ENCODE results near the gene CTNNBL1.

The CTNNBL1 gene

GRCh38 chr20:37901654-37902503 lies 208.0 kb downstream of the CTNNBL1 start:
- peak in 1 of 2 experiments; percentile 22 for DNase-seq (ENCODE audit: low read depth in 2 of 2)

DNA sequence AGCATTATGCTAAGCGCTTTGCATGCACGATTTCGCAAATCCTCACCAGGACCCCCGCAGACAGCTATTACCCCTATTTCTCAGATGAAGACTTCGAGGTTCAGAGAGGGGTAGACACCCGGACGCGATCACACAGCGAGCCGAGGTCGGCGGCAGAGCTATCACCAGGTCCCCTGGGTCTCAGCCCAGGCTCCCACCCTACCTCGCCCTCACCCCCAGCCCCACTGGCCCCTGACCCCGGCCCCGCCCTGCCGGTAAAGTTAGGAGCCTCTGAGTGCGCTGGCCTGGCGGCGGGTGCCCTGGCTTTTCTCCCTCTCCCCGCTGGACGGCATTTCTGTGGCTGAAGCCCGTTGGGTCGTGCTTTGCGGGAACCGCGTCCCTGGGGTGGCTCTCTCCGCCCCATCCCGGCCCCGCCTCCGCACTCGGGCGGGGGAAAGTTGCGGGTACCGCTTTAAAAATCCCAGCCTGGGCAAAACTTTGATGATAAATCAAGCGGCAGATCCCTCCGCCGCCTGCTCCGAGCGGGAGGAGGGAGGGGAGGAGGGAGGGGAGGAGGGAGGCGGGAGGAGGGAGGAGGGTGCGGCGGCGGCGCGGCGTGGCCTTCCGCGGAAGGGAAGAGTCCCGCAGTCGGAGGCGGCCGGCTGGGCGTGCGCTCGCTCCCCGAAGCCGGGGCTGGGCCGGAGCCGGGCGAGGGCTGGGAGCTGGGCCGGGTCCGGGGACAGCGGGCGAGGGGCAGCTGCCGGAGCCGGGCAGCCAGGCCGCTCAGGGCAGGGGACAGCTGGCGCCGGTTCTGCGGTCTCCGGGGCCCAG lies 208.9 kb downstream of the CTNNBL1 start, which contains the start of gene VSTM2L:
Gene VSTM2L (plus strand): TSS at position 624 of the 810 bp plus-strand sequence. CDS start 224 bp downstream, outside the sequence.
- no peak for DNase-seq (ENCODE audit: low read depth in 2 of 2)

DNA sequence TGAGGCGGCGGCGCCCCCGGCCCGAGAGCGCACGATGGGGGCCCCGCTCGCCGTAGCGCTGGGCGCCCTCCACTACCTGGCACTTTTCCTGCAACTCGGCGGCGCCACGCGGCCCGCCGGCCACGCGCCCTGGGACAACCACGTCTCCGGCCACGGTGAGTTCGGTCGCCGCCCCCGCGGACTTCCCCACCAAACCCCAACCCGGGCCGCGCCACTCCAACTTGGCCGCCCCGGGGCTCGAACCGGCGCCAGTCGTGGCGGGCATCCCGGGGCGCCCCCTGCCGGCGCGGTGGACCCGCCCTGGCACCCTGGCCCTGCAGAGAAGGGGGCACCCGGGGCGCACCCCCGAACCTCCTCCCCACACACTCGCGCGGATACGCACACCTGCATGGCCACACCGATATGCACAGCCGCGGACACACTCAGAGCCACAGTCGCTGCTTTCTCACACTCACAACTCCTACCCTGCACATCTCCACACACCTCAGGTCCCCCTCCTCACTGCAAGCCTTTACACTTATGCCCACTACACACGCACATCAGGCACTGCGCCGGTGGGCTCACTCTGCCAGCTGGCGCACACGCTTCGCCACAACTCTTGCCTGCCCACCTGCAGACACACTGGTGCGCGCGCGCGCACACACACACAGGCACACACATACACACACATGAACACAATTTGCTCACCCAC lies 209.6 kb downstream of the CTNNBL1 start:
- no peak for DNase-seq (ENCODE audit: low read depth in 2 of 2)

DNA sequence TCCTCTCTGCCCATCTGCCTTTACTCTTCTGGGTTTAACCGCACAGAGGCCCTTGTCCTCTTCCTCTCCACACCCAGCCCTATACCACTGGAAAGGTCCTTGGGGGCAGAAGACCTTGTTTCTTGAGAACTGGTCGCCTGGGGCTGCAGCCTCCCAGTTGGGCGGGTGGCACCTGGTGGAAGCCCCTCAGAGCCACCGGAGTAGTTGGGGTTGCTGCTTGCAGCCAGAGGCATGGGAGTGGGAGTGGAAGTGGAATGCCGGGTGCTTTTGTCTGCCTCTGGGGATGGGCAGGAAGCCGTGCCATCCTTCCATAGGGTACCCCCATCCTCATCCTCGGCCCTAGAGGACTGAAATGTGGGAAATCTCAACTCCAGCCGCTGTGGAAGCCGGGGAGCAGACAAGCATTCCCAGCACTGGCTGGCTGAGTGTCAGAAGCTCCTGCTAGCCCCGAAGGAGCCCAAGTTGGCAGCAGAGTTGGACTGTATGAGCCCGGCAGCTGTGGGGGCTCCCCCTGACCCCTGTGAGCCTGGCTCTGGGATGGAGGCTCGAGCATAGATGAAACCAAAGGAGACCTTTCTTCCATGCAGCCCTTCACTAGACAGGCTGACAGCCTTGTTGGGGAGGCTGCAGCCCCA lies 210.3 kb downstream of the CTNNBL1 start:
- DNase-seq (ENCODE audit: low read depth in 2 of 2) = no peak

- DNase-seq (ENCODE audit: low read depth in 2 of 2) = no peak
These were observed 211.1 kb downstream of the CTNNBL1 start for GRCh38 chr20:37904845-37905373.

DNA sequence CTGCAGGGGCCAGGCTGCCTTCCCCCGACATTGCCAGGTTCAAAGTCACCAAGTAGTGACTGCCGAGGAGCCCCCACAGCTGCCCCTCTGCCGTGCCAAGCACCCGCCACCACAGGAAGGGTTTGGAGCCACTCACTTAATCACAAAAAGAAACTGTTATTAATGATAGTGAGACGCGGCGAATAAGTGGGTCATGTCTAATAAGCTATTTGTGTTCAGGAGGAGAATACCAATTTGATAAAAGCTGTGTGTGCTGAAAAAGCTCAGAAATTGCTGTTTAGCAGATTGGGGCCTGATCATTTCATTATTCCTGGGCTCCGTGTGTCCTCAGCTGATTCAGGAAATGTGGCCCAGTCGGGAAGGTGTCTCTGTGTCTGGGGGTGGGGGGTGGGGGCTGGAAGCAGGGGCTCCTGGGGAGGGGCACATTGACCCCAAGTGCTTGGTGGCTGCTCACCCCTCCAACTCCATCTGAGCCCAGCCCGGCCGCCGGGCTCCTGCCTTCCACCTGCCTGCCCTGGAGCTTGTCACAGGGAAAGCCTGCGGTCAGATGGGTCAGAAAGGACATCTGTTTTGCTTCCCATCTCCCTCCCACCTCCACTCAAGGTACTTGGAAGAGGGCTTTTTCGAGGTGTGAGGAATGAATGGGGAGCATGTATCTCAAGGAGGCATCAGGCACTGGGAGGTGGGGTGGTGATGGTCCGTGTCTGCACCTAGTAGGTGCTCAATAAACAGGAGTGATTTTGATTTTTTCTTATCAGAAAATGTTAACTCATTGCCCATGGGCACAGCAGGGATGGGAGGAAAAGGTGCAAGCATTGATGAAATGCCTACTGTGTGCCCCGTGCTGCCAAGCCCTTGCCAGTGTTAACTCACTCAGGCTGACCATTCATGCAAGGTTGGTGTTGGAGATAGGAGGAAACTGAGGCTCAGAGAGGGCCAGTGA lies 212.1 kb downstream of the CTNNBL1 start:
- DNase-seq (ENCODE audit: low read depth in 2 of 2) = no peak

GRCh38 chr20:37907330-37907676 lies 213.5 kb downstream of the CTNNBL1 start:
- no peak for DNase-seq (ENCODE audit: low read depth in 2 of 2)

DNA sequence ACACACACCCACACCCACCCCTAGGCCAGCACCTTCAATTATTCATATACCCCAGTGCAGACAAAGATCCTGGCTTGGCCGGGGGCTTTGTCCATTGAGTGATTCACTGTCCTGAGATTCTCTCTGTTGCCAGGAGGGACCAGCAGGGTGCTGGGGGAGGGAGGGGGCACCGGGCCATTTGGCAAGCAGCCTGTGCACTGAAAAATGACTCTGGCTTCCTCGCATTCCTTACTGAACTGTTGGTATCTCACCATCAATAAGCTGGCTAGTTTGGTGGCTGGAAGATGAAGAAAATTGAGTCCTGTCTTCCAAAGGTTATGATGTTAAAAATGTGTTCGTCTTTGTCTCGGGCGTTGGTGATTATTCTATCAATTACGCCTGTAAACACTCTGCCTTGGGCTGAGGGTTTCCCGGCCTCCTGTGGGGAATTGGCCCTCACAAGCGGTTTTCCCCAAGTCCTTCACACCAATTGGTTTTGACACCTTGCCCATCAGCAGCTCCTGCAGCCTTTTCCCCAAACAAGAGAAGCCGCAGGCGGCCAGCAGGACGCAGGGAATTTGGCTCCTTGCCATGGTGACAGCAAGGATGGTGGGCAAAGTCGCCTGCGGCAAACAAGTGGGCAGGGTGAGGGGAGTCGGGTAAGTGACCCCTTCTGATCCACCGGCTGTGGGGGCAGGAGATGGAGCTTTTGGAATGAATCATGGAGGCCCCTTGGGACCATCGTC lies 214.0 kb downstream of the CTNNBL1 start:
- peak; percentile 40 to 52 for DNase-seq (ENCODE audit: low read depth in 2 of 2)

GRCh38 chr20:37911261-37911660 lies 217.4 kb downstream of the CTNNBL1 start:
- DNase-seq (ENCODE audit: low read depth in 2 of 2) = no peak

- no peak for DNase-seq (ENCODE audit: low read depth in 2 of 2)
These were observed 218.0 kb downstream of the CTNNBL1 start for GRCh38 chr20:37911838-37912281.

DNA sequence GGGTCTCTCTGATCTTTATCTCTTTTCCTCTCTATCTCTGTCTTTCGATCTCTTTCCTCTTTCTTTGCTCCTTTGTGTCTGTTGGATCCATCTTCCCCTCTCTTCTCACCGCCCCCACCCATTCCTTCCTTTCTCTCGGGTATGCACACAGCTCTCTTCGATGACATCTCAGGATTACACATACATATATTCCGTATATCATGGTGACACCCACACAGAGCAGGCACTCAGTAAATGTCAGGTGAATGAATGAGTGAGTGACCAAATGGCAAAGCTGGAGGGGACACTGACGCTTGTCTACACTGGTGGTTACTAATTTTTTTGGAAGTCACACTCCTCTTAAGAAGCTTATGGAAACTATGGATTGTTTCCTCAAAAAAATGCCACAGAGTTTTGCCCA lies 219.0 kb downstream of the CTNNBL1 start:
- no peak for DNase-seq (ENCODE audit: low read depth in 2 of 2)

GRCh38 chr20:37913567-37914366 lies 219.9 kb downstream of the CTNNBL1 start:
- no peak for DNase-seq (ENCODE audit: low read depth in 2 of 2)

GRCh38 chr20:37914367-37914671 lies 220.5 kb downstream of the CTNNBL1 start:
- DNase-seq (ENCODE audit: low read depth in 2 of 2) = no peak

- DNase-seq (ENCODE audit: low read depth in 2 of 2) = no peak
These were observed 221.0 kb downstream of the CTNNBL1 start for GRCh38 chr20:37914672-37915433.

DNA sequence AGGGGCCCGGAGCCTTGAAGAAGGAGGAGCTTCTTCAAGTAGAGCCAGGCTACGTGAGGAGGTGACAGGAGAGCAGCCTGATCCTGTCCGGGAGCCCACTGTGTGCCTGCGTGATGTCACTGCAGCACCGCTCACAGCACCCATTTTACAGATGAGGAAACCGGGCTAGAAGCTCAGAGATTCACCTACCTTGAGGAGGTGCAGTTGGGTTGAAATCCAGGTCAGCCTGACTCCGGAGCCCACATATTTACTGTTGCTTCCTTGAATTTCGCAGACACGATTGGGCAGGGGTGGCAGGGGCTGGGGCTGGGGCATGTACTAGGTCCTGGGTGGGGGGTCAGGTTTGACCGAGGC lies 221.6 kb downstream of the CTNNBL1 start:
- no peak for DNase-seq (ENCODE audit: low read depth in 2 of 2)

DNA sequence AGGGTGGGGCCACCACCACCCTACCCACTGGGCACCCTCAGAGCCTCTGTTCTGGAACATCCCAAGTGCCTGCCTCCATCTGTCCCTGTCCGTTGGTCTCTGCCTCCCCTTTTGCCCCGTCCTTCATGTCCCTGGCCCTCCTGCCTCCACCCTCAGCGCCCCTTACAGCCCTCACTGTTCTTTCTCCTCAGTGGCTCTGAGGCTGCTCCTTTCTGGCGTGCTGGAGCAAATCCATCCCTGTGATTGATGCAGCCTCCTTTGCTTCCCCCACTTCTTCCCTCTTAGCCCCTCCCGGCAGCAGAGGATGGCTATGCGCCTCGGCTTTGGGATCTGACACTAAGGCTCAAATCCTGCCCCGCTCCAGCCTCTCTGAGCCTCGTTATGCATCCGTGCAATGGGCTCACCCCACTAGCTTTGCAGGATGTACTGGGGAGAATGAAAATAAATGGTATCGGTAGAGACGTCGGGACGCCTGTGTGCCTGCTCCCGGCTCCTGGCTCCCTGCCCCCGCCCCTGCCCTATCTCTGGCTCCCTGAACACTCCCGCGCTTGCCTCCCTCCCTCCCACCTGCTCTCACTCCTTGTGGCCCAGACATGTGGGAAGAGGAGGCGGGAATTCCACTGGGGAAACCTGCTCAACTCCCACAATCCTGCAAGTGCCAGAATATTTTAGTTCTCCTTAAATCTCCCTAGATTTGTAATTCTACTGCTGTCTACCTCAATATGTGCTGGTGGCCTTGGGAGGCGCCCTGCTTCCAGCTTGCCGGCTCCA lies 222.2 kb downstream of the CTNNBL1 start:
- DNase-seq (ENCODE audit: low read depth in 2 of 2) = no peak

- DNase-seq (ENCODE audit: low read depth in 2 of 2) = no peak
These were observed 223.6 kb downstream of the CTNNBL1 start for GRCh38 chr20:37917461-37917860.

- DNase-seq (ENCODE audit: low read depth in 2 of 2) = no peak
These were observed 224.2 kb downstream of the CTNNBL1 start for GRCh38 chr20:37918035-37918434.
